Neural progenitor cell (in vitro differentiated cells): Measurements from ENCODE around the gene SLC34A1. TPM values are rescaled to one million over a fixed set of nuclear protein-coding genes. Genes with fewer than 3 reads are reported as not detected.
A peak's percentile ranks its signal among the peaks of the same experiment; 100 is the strongest.

ENCODE experiments used
- DNase-seq: peaks from one replicate; pipeline ENCODE4 v3.0.0-alpha.2; 2016; ENCODE audit warnings: low spot score
- H2AFZ ChIP-seq: fragments of 200-600 bp; sonication (generic); replicated peaks from 2 replicates; pipeline ENCODE4 v1.6.1; 2016; ENCODE audit warnings: antibody characterized with exemption
- H3F3A ChIP-seq: fragments of 200-600 bp; sonication (generic); 2 replicates; pipeline ENCODE4 v1.6.1; 2016; ENCODE audit warnings: antibody characterized with exemption, low read depth
- H3K27ac ChIP-seq: fragments of 200-600 bp; sonication (generic); 2 replicates; pipeline ENCODE4 v1.5.1; 2016; ENCODE audit warnings: mild to moderate bottlenecking
- H3K27me3 ChIP-seq: fragments of 200-600 bp; sonication (generic); 2 replicates; pipeline ENCODE4 v1.6.1; 2016; ENCODE audit warnings: mild to moderate bottlenecking, moderate library complexity
- H3K36me3 ChIP-seq: fragments of 200-600 bp; sonication (generic); 2 replicates; pipeline ENCODE4 v1.5.1; 2016
- H3K4me1 ChIP-seq: fragments of 200-600 bp; sonication (generic); 2 replicates; pipeline ENCODE4 v1.6.1; 2016; ENCODE audit warnings: mixed run types
- H3K4me2 ChIP-seq: fragments of 200-600 bp; sonication (generic); 2 replicates; pipeline ENCODE4 v1.6.1; 2016
- H3K4me3 ChIP-seq: fragments of 200-600 bp; sonication (generic); 2 replicates; pipeline ENCODE4 v1.5.1; 2016
- H3K79me2 ChIP-seq: fragments of 200-600 bp; sonication (generic); 2 replicates; pipeline ENCODE4 v1.6.1; 2016; ENCODE audit warnings: low read depth
- H3K9ac ChIP-seq: fragments of 200-600 bp; sonication (generic); 2 replicates; pipeline ENCODE4 v1.6.1; 2016
- H3K9me3 ChIP-seq: fragments of 200-600 bp; sonication (generic); 2 replicates; pipeline ENCODE4 v1.5.1; 2016; ENCODE audit warnings: low read depth
- H4K20me1 ChIP-seq: fragments of 200-600 bp; sonication (generic); 2 replicates; pipeline ENCODE4 v1.6.1; 2016; ENCODE audit warnings: low read depth
- H3K27ac Mint-ChIP-seq: 3 replicates; pipeline ENCODE4 v1.8.0; 2021; ENCODE audit warnings: mixed read lengths
- H3K27me3 Mint-ChIP-seq: 2 replicates; pipeline ENCODE4 v1.8.0; 2022; ENCODE audit warnings: low read depth, mild to moderate bottlenecking, inconsistent platforms, moderate library complexity, mixed read lengths; ENCODE audit not compliant: insufficient read depth
- H3K36me3 Mint-ChIP-seq: 3 replicates; pipeline ENCODE4 v1.8.0; 2021; ENCODE audit warnings: mixed read lengths
- H3K4me1 Mint-ChIP-seq: 3 replicates; pipeline ENCODE4 v1.8.0; 2021; ENCODE audit warnings: mixed read lengths
- H3K4me3 Mint-ChIP-seq: 3 replicates; pipeline ENCODE4 v1.8.0; 2021; ENCODE audit warnings: mild to moderate bottlenecking, moderate library complexity, mixed read lengths
- H3K9me3 Mint-ChIP-seq: 3 replicates; pipeline ENCODE4 v1.8.0; 2020; ENCODE audit warnings: mixed read lengths
- EZH2 ChIP-seq: fragments of 200-600 bp; sonication (generic); IDR thresholded peaks from 2 replicates; pipeline ENCODE4 v1.6.1; 2017; ENCODE audit warnings: antibody characterized with exemption, mild to moderate bottlenecking, moderate library complexity
- EZH2phosphoT487 ChIP-seq: fragments of 200-600 bp; sonication (generic); IDR thresholded peaks from 2 replicates; pipeline ENCODE4 v1.6.1; 2017; ENCODE audit warnings: antibody characterized with exemption
- total RNA-seq: library from RNA; depleted of rRNA; stranded (reverse); fragments of >200 nt; gene quantifications from 2 replicates; pipeline ENCODE4 v1.2.3, GENCODE V29; 2015; ENCODE audit warnings: low replicate concordance
- TF ChIP-seq, protein P1 (sequence below): fragments of 200-600 bp; sonication (generic); IDR thresholded peaks from 2 replicates; pipeline ENCODE4 v1.5.1; 2017; ENCODE audit warnings: antibody characterized with exemption, mild to moderate bottlenecking

Gene SLC34A1
- total RNA-seq, 1 donor from 2014 or later: not detected

DNA sequence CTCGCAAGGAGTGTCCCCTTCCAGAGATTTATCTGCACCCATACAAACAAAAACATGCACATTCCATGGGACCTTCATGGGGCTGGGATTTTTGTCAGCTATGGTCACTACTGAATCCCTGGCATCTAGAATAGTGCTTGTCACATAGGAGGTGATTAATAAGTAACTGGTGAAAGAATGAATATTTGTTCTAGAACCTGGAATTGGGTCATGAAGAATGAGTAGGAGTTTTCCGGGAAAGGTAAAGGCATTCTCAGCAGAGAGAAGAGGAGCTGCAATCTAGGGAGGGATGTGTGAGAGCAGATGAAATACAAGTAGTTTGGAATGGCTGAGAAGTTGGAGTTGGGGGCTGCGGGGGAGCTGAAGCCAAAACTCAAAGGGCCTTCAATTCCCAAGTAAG, 30.0 kb upstream of the SLC34A1 start:
- Histone ChIP-seq H3K79me2 (peaks cover 21% of the 10 kb centered on the region), H3K4me3 (no peak overlapping the region), H3K27me3 (peaks cover 9% of the 10 kb centered on the region), H3F3A (peaks cover 17% of the 10 kb centered on the region), H3K9ac (no peak overlapping the region), H3K27ac (no peak overlapping the region), H3K4me1 (peaks cover 12% of the 10 kb centered on the region), H4K20me1 (peaks cover 8% of the 10 kb centered on the region), H3K9me3 (no peaks in the 10 kb centered on the region), H3K4me2 (no peak overlapping the region), H3K36me3 (no peaks in the 10 kb centered on the region), H2AFZ (no peak overlapping the region)
- H3K27ac Mint-ChIP-seq: no peak overlapping the region
- peaks cover 17% of the 10 kb centered on the region for H3K27me3 Mint-ChIP-seq
- peaks cover 2% of the 10 kb centered on the region for H3K9me3 Mint-ChIP-seq
- no peak for DNase-seq
- H3K36me3 Mint-ChIP-seq: no peaks in the 10 kb centered on the region
- H3K4me3 Mint-ChIP-seq: peak overlapping the region; percentile 2
- TF ChIP-seq EZH2phosphoT487 (no peak), EZH2 (no peak)
- TF ChIP-seq, protein P1, sequence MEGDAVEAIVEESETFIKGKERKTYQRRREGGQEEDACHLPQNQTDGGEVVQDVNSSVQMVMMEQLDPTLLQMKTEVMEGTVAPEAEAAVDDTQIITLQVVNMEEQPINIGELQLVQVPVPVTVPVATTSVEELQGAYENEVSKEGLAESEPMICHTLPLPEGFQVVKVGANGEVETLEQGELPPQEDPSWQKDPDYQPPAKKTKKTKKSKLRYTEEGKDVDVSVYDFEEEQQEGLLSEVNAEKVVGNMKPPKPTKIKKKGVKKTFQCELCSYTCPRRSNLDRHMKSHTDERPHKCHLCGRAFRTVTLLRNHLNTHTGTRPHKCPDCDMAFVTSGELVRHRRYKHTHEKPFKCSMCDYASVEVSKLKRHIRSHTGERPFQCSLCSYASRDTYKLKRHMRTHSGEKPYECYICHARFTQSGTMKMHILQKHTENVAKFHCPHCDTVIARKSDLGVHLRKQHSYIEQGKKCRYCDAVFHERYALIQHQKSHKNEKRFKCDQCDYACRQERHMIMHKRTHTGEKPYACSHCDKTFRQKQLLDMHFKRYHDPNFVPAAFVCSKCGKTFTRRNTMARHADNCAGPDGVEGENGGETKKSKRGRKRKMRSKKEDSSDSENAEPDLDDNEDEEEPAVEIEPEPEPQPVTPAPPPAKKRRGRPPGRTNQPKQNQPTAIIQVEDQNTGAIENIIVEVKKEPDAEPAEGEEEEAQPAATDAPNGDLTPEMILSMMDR: no peak
- H3K4me1 Mint-ChIP-seq: peaks cover 45% of the 10 kb centered on the region

DNA sequence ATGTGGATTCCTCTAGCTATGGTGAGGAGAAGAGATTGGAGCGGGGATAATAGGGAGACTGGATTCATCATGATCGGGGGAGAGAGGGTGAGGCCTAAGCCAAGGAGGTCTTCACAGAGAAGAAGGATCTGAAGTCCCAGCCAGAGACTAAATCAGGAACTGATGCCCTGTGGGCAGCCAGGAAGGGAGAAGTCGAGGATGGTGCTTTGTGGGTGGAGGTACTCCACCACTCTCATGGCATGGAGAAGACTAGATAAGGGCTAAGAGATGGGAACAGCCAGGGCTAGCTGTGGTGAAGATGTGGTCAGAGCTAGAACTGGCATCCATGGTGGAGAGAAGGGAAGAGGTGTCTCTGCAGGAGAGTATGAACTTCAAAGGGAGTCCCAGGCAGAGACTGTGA, 29.5 kb upstream of the SLC34A1 start:
- Mint-ChIP-seq H3K27me3 (peaks cover 17% of the 10 kb centered on the region), H3K36me3 (no peaks in the 10 kb centered on the region), H3K4me3 (no peak overlapping the region), H3K4me1 (peaks cover 42% of the 10 kb centered on the region), H3K27ac (no peak overlapping the region), H3K9me3 (peaks cover 2% of the 10 kb centered on the region)
- H3K9ac ChIP-seq: no peak overlapping the region
- peaks cover 9% of the 10 kb centered on the region for H3K27me3 ChIP-seq
- TF ChIP-seq EZH2 (no peak), EZH2phosphoT487 (no peak)
- TF ChIP-seq, protein P1: no peak
- peaks cover 8% of the 10 kb centered on the region for H4K20me1 ChIP-seq
- no peak for DNase-seq
- no peak overlapping the region for H3K27ac ChIP-seq
- peaks cover 12% of the 10 kb centered on the region for H3K4me1 ChIP-seq
- no peak overlapping the region for H3K4me2 ChIP-seq
- peaks cover 16% of the 10 kb centered on the region for H3K79me2 ChIP-seq
- H3K4me3 ChIP-seq: no peak overlapping the region
- H2AFZ ChIP-seq: no peak overlapping the region
- H3K9me3 ChIP-seq: no peaks in the 10 kb centered on the region
- no peaks in the 10 kb centered on the region for H3K36me3 ChIP-seq
- H3F3A ChIP-seq: peaks cover 12% of the 10 kb centered on the region

DNA sequence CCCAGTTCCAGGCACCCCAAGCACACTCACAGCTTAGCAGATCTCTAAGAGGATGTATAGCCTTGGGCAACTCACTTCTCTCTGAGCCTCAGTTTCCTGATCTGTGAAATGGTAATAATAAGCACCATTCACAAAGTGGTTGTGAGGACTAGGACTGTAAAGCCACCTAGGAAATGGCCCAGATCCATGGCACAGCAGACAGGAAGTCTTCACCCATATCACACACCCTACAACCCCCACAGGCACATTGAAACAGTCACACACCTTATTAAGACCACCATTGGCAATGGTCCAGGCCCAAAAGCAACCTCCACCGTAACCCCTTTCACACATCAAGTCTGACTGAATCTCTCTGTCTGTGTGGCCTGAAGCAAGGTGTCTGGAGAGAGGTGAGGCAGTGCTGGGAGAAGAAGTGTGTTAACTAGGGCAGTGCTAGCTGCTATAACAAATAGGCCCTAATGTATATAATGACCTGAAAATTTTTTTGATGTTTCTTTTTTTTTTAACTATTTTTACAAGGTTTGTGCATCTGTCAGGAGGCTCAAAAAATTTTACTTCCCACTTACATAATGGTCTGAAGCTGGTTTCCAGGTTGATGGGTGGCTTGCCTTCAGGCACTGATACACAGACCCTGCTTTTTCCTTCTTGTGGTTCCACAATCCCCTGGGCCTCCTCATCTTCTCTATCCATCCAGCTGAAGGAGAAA, 28.9 kb upstream of the SLC34A1 start:
- no peaks in the 10 kb centered on the region for H3K9me3 ChIP-seq
- Mint-ChIP-seq H3K4me1 (peaks cover 41% of the 10 kb centered on the region), H3K9me3 (peaks cover 2% of the 10 kb centered on the region), H3K27me3 (peaks cover 17% of the 10 kb centered on the region), H3K27ac (no peak overlapping the region), H3K4me3 (no peak overlapping the region), H3K36me3 (no peaks in the 10 kb centered on the region)
- peaks cover 10% of the 10 kb centered on the region for H3K79me2 ChIP-seq
- peaks cover 9% of the 10 kb centered on the region for H3K4me1 ChIP-seq
- no peaks in the 10 kb centered on the region for H3K36me3 ChIP-seq
- H3K4me3 ChIP-seq: no peak overlapping the region
- H3F3A ChIP-seq: peaks cover 6% of the 10 kb centered on the region
- no peak overlapping the region for H2AFZ ChIP-seq
- H3K4me2 ChIP-seq: no peak overlapping the region
- H3K27me3 ChIP-seq: peaks cover 9% of the 10 kb centered on the region
- no peak overlapping the region for H3K9ac ChIP-seq
- no peak overlapping the region for H3K27ac ChIP-seq
- peaks cover 5% of the 10 kb centered on the region for H4K20me1 ChIP-seq
- no peak for DNase-seq
- TF ChIP-seq EZH2phosphoT487 (no peak), EZH2 (no peak)
- TF ChIP-seq, protein P1: no peak
